ENCODE results near the gene ANKRD16.
"Not testable (repeated sequence)": the region's sequence is repeated elsewhere in the genome, so short reads cannot be mapped to it uniquely, and the experiment has no call there.

Gene ANKRD16

GRCh38 chr10:5902511-5903274, 13.0 kb upstream of the ANKRD16 start:
- FAIRE-seq, result no peak

- no peak for FAIRE-seq
Observed at GRCh38 chr10:5900247-5900646, 10.6 kb upstream of the ANKRD16 start.

GRCh38 chr10:5898163-5898562, 8.5 kb upstream of the ANKRD16 start:
- FAIRE-seq, result no peak

GRCh38 chr10:5897504-5897903, 7.8 kb upstream of the ANKRD16 start:
- no peak for FAIRE-seq

- no peak for FAIRE-seq
Observed at GRCh38 chr10:5897053-5897340, 7.3 kb upstream of the ANKRD16 start.

GRCh38 chr10:5896208-5897052, 6.7 kb upstream of the ANKRD16 start:
- no peak for FAIRE-seq

GRCh38 chr10:5895804-5896203, 6.1 kb upstream of the ANKRD16 start:
- FAIRE-seq, result no peak

GRCh38 chr10:5895365-5895764, 5.7 kb upstream of the ANKRD16 start:
- no peak for FAIRE-seq

GRCh38 chr10:5894873-5895272, 5.2 kb upstream of the ANKRD16 start:
- no peak for FAIRE-seq

- no peak for FAIRE-seq
Observed at GRCh38 chr10:5894403-5894802, 4.7 kb upstream of the ANKRD16 start.

GRCh38 chr10:5893321-5893720, 3.6 kb upstream of the ANKRD16 start:
- no peak for FAIRE-seq

- FAIRE-seq, result no peak
Observed at GRCh38 chr10:5892007-5892406, 2.3 kb upstream of the ANKRD16 start.

GRCh38 chr10:5891009-5891408, 1.3 kb upstream of the ANKRD16 start:
- no peak for FAIRE-seq

- FAIRE-seq, result no peak
Observed at GRCh38 chr10:5890452-5890915, 791 bp upstream of the ANKRD16 start.

- FAIRE-seq, result no peak
Observed at GRCh38 chr10:5888843-5889623, 660 bp downstream of the ANKRD16 start.

GRCh38 chr10:5888351-5888750, 1.3 kb downstream of the ANKRD16 start:
- no peak for FAIRE-seq

GRCh38 chr10:5887641-5888040, 2.1 kb downstream of the ANKRD16 start:
- no peak for FAIRE-seq

GRCh38 chr10:5887029-5887428, 2.7 kb downstream of the ANKRD16 start:
- no peak for FAIRE-seq

GRCh38 chr10:5885619-5886018, 4.1 kb downstream of the ANKRD16 start:
- FAIRE-seq, result no peak

GRCh38 chr10:5882961-5883360, 6.7 kb downstream of the ANKRD16 start:
- FAIRE-seq, result no peak

- not testable (repeated sequence) for FAIRE-seq
Observed at GRCh38 chr10:5877041-5877440, 12.7 kb downstream of the ANKRD16 start.

GRCh38 chr10:5876181-5876768, 13.4 kb downstream of the ANKRD16 start:
- no peak for FAIRE-seq

- FAIRE-seq, result peak; percentile 86
Observed at GRCh38 chr10:5873515-5873995, 16.1 kb downstream of the ANKRD16 start.

Data from TTC549 (cell line).